Effector CD4-positive, alpha-beta T cell (primary cell): ENCODE data around the gene TRIP13.

Experiments used
- DNase-seq: peaks from one replicate; pipeline ENCODE4 v3.0.0-alpha.2; 2020

TRIP13 gene

DNA sequence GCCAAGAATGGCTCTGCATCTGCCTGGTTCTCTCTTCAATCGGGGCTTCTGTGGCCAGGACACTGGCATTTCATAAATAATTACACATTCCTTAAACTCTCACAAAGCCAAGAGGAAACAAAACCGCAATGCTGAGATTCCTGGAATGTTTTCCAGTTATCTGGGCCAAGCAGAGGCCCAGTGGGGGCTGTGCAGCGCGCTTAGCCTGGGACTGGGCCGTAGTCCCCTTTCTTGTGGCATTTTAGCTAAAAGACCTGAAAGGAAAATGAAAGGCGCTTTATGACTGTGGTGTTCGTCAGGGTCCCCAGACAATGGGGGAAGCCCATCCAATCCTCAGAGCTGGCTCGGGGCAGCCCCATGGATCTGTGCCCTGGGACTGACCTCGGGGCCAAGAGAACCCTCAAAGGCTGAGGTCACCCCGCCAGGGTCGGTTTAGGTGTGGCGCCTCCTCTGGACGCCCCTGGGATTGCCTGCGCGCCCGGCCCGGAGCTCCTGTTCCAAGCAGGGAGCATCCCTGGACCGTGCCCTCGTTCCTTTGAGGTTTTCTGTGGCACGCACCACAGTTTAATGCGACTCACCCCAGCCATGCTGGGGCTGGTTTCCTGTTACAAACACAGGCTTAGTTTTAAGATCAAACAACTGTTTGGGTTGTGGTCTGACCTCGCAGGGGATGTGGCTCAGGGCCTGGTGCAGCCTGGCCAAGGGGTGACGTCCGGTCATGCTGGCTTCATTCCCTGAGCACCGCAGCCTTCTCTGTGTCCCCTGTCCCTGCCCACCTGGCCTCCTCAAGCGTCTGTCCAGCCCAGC, 64.5 kb downstream of the TRIP13 start:
- no peak for DNase-seq

- no peak for DNase-seq
Measured at GRCh38 chr5:957748-958485, 65.2 kb downstream of the TRIP13 start.

DNA sequence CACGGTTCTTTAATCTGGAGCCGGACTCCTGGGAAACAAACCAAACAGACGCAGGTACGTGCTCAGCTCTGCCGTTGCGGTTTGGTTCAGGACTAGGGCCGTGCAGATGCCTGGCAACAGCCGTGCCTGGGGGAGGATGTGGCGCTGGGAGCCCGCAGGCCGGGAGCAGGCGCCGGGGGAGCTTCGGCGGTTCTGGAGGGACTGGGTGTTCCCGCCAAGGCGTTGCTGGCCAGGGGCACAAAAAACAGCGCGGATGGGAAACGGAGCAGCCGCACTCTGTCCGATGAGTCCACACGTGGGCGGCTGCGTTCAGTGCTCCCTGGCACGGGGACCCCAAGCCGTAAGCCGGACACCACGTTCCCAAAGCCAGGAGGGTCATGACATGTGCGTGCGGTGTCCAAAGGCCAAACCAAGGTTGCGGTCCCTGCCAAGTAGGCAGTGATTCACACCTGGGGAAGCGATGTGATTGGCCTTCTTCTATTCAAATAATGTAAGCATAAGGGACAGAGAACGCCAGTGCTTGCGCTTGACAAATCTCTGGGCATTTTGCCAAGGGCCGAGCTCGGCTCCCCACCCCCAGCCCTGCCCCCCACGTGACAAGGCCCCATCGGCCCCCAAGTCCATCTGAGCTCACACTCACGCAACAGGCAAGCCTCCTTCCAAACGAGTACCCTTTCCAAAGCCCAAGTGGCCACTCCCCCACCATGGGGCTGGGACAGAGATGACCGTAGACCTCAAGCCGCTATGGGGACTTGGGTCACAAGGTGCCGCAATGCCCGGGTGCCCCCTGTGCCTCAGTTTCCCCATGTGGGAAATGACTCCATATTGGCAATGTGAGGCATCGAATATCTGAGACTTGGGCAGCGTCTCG, 66.3 kb downstream of the TRIP13 start:
- no peak for DNase-seq

DNA sequence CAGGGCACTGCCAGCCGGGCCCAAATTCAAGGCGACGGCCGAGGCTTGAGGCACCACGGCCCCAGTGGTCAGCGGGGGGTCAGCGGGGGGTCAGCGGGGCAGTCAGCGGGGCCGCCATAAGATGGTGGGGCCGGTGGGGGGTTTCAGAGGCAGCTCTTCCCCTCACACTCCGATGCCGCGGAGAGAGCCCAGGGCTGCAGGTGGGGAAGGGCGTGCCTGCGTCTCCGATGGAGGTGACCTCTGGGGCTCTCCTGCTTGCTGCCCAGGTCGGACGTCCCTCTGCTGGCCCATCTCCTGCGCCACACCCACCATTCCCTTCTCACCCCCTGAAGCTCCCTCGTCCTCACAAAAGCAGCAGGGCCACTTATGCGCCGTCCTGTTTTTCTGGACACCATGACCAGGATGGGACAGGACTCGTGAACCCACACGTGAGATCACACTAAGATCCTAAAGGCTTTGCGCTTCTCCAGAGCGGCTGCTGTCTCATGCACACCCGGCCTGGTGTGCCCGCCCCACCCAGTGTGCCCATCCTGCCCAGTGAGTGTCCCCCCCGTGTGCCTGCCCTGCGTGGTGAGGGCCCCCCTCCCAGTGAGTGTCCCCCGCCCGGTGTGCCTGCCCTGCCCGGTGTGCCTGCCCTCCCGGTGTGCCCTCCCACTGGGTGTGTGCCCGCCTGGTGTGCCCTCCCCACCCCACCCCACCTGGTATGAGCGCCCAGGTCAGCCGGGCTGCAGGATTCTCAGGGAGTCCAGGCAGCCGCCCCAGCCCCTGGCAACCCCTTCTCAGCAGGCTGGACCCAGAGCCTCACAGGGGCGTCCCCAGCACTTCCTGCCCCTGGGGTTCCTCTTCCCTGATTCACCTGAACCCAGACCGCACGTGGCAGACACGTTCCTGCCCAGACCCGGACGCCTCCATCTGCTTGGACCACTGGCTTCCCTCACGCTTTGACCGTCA, 67.2 kb downstream of the TRIP13 start:
- no peak for DNase-seq

- no peak for DNase-seq
Measured at GRCh38 chr5:960551-960950, 67.9 kb downstream of the TRIP13 start.

DNA sequence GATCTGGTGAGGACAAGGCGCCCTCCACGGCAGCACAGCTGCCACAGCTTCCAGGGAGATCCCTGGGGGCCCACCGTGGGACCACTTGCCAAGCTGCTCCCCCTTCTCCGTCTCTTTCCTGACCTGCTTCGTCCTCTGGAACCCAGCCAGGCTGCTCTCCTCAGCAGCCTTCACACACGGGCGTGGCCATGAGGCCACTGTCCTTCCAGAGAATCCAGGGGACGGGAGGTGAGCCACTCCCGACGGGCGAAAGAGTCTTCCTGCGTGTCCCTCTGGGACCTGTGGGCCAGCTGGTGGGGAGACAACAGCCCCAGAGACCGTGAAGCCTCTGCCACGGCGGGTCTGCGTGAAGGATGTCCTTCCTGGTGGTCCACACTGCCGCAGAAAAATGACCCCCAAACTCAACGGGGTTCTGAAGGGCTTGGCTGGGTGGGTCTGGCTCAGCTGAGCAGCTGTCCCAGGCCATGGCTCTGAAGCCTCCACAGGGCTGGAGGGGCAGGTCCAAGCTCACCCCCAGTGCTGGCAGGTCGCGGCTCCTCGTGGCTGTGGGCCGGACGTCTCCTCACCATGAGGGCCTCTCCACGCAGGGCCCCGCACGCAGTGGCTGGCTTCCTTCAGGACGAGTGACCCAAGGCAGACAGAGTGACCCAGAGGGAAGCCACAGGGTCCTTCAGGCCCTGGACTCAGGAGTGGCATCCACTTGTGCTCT, 68.5 kb downstream of the TRIP13 start:
- DNase-seq, result no peak

DNA sequence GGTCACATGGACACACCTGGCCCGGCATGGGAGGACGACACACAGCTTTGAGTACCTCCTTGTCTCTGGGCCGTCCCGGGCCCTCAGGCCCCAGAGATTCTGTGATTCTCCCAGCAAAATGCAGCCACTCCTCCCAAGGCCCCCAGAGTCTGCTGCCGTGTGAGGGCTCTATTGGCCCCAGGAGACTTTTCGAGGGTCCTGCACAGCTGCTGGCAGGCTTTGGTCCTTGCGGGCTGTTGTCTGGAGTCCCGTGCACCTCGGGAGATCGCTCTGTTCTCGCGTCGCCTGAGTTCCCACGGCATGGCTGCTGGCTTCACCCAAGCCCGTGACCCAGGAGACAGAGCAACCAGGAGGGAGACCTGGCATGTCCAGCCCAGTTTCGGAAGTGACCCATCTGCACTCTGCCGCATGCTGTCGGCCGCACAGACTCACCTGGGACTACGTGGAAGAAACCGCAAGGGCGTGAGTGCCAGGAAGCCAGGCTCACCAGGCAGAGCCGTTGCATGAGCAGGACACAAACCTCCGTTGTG, 69.1 kb downstream of the TRIP13 start:
- DNase-seq, result no peak

GRCh38 chr5:962386-962785, 69.7 kb downstream of the TRIP13 start:
- DNase-seq, result no peak

- DNase-seq, result no peak
Measured at GRCh38 chr5:962801-963200, 70.1 kb downstream of the TRIP13 start.

DNA sequence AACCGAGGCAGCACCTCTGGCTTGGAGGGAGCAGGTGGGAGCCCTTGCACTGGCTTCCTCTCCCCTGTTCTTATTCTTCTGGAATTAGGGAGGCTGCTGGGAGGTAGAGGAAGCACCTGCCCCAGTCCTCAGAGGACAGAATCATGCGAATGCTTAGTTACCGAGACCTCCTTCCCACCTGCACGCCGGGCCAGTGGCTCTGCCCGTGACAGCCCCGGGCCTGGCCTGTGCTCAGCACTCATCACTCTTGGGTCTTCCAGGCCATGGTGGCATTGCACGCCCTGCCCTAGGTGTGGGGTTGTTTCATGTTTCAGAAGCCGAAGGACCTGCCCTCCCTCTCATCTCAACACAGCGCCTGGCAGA, 70.6 kb downstream of the TRIP13 start:
- no peak for DNase-seq

DNA sequence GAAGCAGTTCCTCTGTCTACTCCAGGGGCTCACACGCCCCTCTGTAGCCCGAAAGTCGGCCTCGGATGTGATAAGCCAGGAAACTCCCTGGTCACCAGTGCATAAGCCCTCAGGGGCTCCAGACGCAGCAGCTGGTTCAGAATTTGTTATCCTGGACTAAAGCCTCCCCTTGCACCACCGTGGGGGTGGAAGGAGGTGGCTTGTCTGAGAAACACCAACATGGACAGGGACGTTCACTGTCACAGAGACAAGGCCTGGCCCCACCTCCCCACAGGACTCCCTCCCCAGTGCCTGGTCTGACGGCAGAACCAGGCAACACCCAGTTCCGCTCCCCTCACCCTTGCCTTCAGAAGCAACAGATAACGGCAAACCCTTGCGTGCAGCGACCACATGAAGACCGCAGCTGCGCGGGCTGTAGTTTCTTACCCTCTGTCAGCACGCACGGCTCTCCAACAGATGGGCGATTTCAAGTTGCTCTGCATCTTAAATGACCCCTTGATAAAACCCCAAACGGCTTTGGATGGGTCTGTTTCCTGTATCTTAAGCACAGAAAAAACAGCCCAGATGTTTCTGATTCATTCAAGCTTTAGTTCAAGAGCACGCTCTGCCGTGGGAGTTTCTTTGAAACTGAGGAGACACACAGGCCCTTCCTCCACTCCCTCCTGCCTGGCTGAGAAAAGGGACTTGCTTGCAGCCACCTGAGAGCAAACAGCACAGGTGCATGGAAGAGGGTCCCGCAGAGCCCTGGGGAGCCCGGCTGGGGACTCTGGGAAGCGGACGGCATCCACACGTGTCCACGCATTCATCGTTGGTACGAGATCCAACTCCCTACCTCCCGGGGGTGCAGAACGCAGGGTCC, 71.2 kb downstream of the TRIP13 start:
- DNase-seq, result no peak

- no peak for DNase-seq
Measured at GRCh38 chr5:964821-965220, 72.1 kb downstream of the TRIP13 start.

DNA sequence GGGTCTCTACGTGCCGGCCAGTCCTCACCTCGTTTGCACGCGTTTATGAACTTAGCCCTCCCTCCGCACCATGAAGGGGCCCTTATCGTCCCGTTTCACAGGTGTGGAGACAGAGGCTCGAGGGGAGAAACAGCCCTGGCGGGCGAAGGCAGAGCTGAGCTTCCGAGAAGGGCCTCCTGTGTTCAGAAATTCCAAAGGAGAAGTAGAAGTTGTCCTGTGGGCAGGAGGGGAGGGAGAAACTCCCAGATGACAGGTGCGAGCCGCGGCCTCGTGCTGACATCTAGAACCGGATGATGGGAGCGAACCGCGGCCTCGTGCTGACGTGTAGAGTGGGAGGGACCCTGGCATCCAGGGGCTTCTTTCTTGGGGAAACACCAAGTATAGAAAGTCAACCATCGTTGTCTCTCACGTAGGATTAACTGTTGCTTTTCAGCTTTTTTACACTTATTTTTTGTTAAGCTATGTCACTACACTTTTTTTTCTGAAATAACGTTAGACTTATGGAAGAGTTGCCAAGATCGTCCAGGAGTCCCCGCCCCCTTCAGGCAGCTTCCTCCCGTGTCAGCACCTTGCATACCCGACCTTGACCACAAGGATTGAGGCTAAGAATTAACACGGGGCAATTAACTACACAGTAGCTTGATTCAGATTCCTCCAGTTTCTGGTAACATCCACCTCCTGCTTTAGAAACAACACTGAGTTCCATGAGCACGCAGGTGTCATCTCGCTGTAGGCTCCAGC, 73.1 kb downstream of the TRIP13 start:
- DNase-seq, result no peak

- DNase-seq, result no peak
Measured at GRCh38 chr5:966345-966710, 73.6 kb downstream of the TRIP13 start.

DNA sequence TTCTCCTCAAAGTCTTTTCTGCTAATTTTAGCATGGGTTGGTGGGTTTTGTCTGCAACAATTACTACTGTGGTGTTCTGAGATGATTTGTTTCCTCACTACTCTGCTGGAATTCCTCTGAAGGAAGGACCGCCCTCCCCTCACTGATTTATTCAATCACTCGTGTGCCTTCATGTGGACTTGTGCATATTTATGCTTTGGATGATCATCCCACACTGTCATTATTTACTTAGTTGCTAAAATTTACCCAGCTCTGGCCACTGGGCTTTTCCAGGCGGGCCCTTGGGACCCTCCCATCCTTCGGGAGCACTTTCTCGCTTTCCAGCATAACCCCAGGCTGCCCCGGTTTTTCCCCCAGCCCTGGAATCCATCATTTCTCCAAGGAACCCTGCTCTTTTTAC, 74.3 kb downstream of the TRIP13 start:
- no peak for DNase-seq
